Psoas muscle (tissue), 8 donors: Measurements from ENCODE around the gene LILRA1. TPM values are rescaled to one million over a fixed set of nuclear protein-coding genes. Genes with fewer than 3 reads are reported as not detected.
"Not testable (repeated sequence)": the region's sequence is repeated elsewhere in the genome, so short reads cannot be mapped to it uniquely, and the experiment has no call there.

ENCODE experiments used
- ATAC-seq, 4 donors: fragments of 200-7000 bp; cut with Tn5 transposase; one replicate each; pipeline ENCODE4 v1.9.1; 2020; ENCODE audit warnings: moderate library complexity in 3 of 4, mild to moderate bottlenecking in 2 of 4
- DNase-seq, 2 donors: peaks; one replicate each; pipeline ENCODE4 v3.0.0-alpha.2; 2020
- H3K27ac ChIP-seq: fragments of 200-600 bp; one replicate; pipeline ENCODE4 v1.8.0; 2022
- H3K27me3 ChIP-seq, 3 donors: fragments of 200-600 bp in 1 of 3; one replicate each; pipeline versions ENCODE4 v1.6.1 to v1.8.0; 2013 to 2022; ENCODE audit warnings: low read length in 2 of 3, mild to moderate bottlenecking in 2 of 3, moderate library complexity in 1 of 3; ENCODE audit not compliant: insufficient read depth in 3 of 3
- H3K36me3 ChIP-seq, 2 donors: fragments of 200-600 bp in 1 of 2; one replicate each; pipeline versions ENCODE4 v1.6.1 to v1.8.0; 2013 to 2022; ENCODE audit warnings: low read depth in 1 of 2, mild to moderate bottlenecking in 1 of 2, moderate library complexity in 1 of 2; ENCODE audit not compliant: insufficient read depth in 1 of 2
- H3K4me1 ChIP-seq: fragments of 200-600 bp; one replicate; pipeline ENCODE4 v1.8.0; 2022
- H3K4me3 ChIP-seq: fragments of 200-600 bp; one replicate; pipeline ENCODE4 v1.8.0; 2022; ENCODE audit warnings: mild to moderate bottlenecking
- H3K9me3 ChIP-seq: fragments of 200-600 bp; one replicate; pipeline ENCODE4 v1.8.0; 2022
- CTCF ChIP-seq: fragments of 200-600 bp; IDR thresholded peaks from one replicate; pipeline ENCODE4 v1.8.0; 2022; ENCODE audit warnings: antibody characterized with exemption
- WGBS, 3 donors: extraction: QIAGEN DNeasy Blood & Tissue Kit; methylation state at CpG; one replicate each; pipeline versions ENCODE4 v1.1.6 to v1.1.7; 2013; 5-methylcytosine and 5-hydroxymethylcytosine counted together
- intact Hi-C, 2 donors: fragments of 100-400 bp; cut with DNase I; formaldehyde crosslinking; loops; one replicate each; pipeline versions ENCODE4 v1.11.0 to v1.14.2; 2022
- polyA plus RNA-seq, 3 donors: library from polyadenylated mRNA; stranded (reverse); fragments of 200-250 nt; gene quantifications; one replicate each; pipeline ENCODE4 v1.2.3, GENCODE V29; 2013
- total RNA-seq, 4 donors: library from RNA; stranded (reverse); fragmentation: NEBNext Ultra II Directional in 2 of 4; extraction: Animal tissue kit (Norgen Biotek cat#: 25700) in 2 of 4; gene quantifications; one replicate each; pipeline versions ENCODE4 v1.2.1 to v1.2.4, GENCODE V29; 2021 to 2023
- donor health status: healthy with polysubstance abuse.
- donor health status: DM: no; HTN: no; CAD: no; lungs with moderate emphysema.
- donor health status: Bipolar disorder and iron deficiency.
- donor health status: healthy.
- donor health status: DM: yes; HTN: yes; CAD: no.
- donor health status: DM: no; HTN: no; CAD: no.
- donor health status: DM: no; HTN: no; CAD: no.
- donor health status: DM: yes; HTN: yes; CAD: no.

The LILRA1 gene
- total and polyA plus RNA-seq, 7 donors = 0.09 to 0.53 (median 0.33) TPM; not detected in 1

DNA sequence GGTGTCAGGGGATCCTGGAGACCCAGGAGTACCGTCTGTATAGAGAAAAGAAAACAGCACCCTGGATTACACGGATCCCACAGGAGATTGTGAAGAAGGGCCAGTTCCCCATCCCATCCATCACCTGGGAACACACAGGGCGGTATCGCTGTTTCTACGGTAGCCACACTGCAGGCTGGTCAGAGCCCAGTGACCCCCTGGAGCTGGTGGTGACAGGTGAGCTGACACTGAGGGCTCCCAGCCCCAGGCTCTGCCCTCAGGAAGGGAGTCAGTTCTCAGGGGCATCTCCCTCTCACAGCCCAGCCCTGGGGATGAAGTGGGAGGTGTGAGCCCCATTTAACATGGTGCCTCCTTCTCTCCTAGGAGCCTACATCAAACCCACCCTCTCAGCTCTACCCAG is 1.3 kb downstream of the LILRA1 start:
- no peak for TF ChIP-seq CTCF
- no peaks in the 10 kb centered on the region for H3K27me3 ChIP-seq
- H3K9me3 ChIP-seq = no peaks in the 10 kb centered on the region
- DNase-seq (no peak), ATAC-seq (no peak)
- no peak overlapping the region for H3K4me3 ChIP-seq
- no peak overlapping the region for H3K27ac ChIP-seq
- H3K36me3 ChIP-seq = no peaks in the 10 kb centered on the region
- intact Hi-C loops = no loop called here
- 80 to 92% (median 85%) methylated on average over 5 of the region's 5 CpGs for WGBS, 3 donors
- no peaks in the 10 kb centered on the region for H3K4me1 ChIP-seq

GRCh38 chr19:54595680-54596436 is 2.4 kb downstream of the LILRA1 start:
- H3K36me3 ChIP-seq, H3K9me3 ChIP-seq, H3K27me3 ChIP-seq, H3K4me3 ChIP-seq, intact Hi-C loops, ATAC-seq, DNase-seq, H3K4me1 ChIP-seq, H3K27ac ChIP-seq: not testable (repeated sequence)
- WGBS, 3 donors = 81 to 87% (median 83%) methylated on average over 24 to 26 of the region's 26 CpGs

DNA sequence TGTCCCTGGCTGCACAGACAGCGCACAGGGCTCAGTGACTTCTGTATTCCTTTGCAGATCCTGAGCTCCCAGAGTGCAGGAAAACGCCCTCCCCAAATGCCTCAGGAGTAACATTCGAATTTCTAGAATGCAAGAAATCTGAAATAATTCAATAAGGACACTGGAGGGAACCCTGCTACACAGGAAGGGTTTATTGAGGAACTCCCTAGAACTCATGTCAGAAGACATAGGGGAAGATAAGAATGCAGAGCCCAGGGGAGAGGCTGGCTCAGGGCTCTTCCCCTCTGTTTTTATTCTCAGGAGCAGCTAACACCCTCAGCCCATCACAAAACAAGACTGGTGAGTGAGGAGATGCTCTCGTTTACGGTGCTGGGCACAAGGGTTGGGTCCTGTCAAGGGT is 6.8 kb downstream of the LILRA1 start:
- no peaks in the 10 kb centered on the region for H3K36me3 ChIP-seq
- no peaks in the 10 kb centered on the region for H3K27me3 ChIP-seq
- H3K27ac ChIP-seq = no peak overlapping the region
- 57 to 60% (median 57%) methylated on average over 5 of the region's 5 CpGs for WGBS, 3 donors
- no peak for DNase-seq
- intact Hi-C loops = no loop called here
- no peak overlapping the region for H3K4me3 ChIP-seq
- TF ChIP-seq CTCF = no peak
- H3K9me3 ChIP-seq = no peaks in the 10 kb centered on the region
- ATAC-seq = no peak
- H3K4me1 ChIP-seq = no peaks in the 10 kb centered on the region

DNA sequence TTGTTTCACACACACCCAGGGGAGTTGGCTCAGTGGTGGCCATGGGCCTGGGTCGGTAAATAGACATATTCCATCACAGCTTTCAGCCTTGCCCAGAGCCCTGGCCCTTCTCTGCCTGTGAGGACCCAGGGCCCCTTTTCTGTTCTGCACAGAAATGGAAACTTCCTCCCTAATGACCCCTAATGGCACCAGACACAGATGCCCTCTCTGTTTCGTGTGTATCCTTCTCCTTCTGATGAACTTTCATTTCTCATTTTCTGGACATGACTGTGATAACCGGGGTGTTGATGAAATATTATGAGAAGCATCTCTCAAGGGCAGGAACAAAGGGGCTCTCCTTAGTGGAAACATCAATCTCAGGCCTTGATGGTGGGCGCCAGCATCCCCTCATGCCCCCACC is 12.8 kb downstream of the LILRA1 start:
- Histone ChIP-seq H3K27ac (no peak overlapping the region), H3K4me1 (no peaks in the 10 kb centered on the region), H3K36me3 (no peaks in the 10 kb centered on the region), H3K27me3 (peaks cover 0 to 5% (median 0%) of the 10 kb centered on the region in 3 donors), H3K4me3 (no peak overlapping the region), H3K9me3 (no peaks in the 10 kb centered on the region)
- intact Hi-C loops = no loop called here
- 48 to 59% (median 58%) methylated on average over 4 of the region's 4 CpGs for WGBS, 3 donors
- no peak for DNase-seq
- no peak for TF ChIP-seq CTCF
- ATAC-seq = no peak

GRCh38 chr19:54606891-54607784 is 13.7 kb downstream of the LILRA1 start:
- ATAC-seq (no peak), DNase-seq (no peak)
- H3K4me1 ChIP-seq = no peaks in the 10 kb centered on the region
- H3K4me3 ChIP-seq = no peak overlapping the region
- 71 to 77% (median 75%) methylated on average over 15 to 16 of the region's 16 CpGs for WGBS, 3 donors
- no peaks in the 10 kb centered on the region for H3K36me3 ChIP-seq
- H3K9me3 ChIP-seq = no peaks in the 10 kb centered on the region
- intact Hi-C loops = no loop called here
- H3K27ac ChIP-seq = no peak overlapping the region
- H3K27me3 ChIP-seq = peaks cover 0 to 5% (median 0%) of the 10 kb centered on the region in 3 donors
- no peak for TF ChIP-seq CTCF
